Sciatic nerve (tissue), 1 donor: ENCODE data around the gene CXCL5. TPM values are rescaled to one million over a fixed set of nuclear protein-coding genes. Genes with fewer than 3 reads are reported as not detected.

Experiments used
- total RNA-seq: library from RNA; stranded (reverse); fragmentation: NEBNext Ultra II Directional; extraction: Animal tissue kit (Norgen Biotek cat#: 25700); gene quantifications from one replicate; pipeline ENCODE4 v1.2.1, GENCODE V29; 2021
- donor health status: DM: no; HTN: no; CAD: no.

The CXCL5 gene
- total RNA-seq, 1 donor from 2014 or later: 3.3 TPM

Other genes with a start within 250 kb of the CXCL5 start
- gene CXCL6, start 162.0 kb downstream of the CXCL5 start, total RNA-seq: 2.8 TPM
- gene PF4V1, start 145.4 kb downstream of the CXCL5 start, total RNA-seq: not detected
- 11.6 TPM for gene CXCL1, start 129.3 kb downstream of the CXCL5 start, total RNA-seq
- 2.8 TPM for gene PF4, start 16.6 kb downstream of the CXCL5 start, total RNA-seq
- 10.9 TPM for gene PPBP, start 10.5 kb downstream of the CXCL5 start, total RNA-seq
- gene CXCL3, start 40.0 kb upstream of the CXCL5 start, total RNA-seq: 6.9 TPM
- 26.4 TPM for gene CXCL2, start 100.5 kb upstream of the CXCL5 start, total RNA-seq
- 18.4 TPM for gene MTHFD2L, start 159.4 kb upstream of the CXCL5 start, total RNA-seq